H1 (cell line): ENCODE data around the gene PCED1B. TPM values are rescaled to one million over a fixed set of nuclear protein-coding genes. Genes with fewer than 3 reads are reported as not detected.

Source experiments
- HDAC6 ChIP-seq: IDR thresholded peaks from one replicate; pipeline ENCODE4 v1.7.1; 2012; ENCODE audit warnings: low read depth, mild to moderate bottlenecking, inconsistent platforms, low read length, moderate library complexity
- JUN ChIP-seq: IDR thresholded peaks from 2 replicates; pipeline ENCODE4 v1.6.1; 2011; ENCODE audit warnings: low read depth, mild to moderate bottlenecking, improper control_type of control experiment, low read length
- NANOG ChIP-seq: IDR thresholded peaks from 2 replicates; pipeline ENCODE4 v1.6.1; 2011; ENCODE audit warnings: low read length, low read depth, mild to moderate bottlenecking, inconsistent platforms; ENCODE audit not compliant: insufficient read depth, poor library complexity, severe bottlenecking
- POLR2AphosphoS5 ChIP-seq: IDR thresholded peaks from 2 replicates; pipeline ENCODE4 v1.6.1; 2011; ENCODE audit warnings: low read depth, low read length
- POU5F1 ChIP-seq: IDR thresholded peaks from 2 replicates; pipeline ENCODE4 v1.6.1; 2011; ENCODE audit warnings: low read depth, mild to moderate bottlenecking, low read length, moderate library complexity
- RAD21 ChIP-seq, 2 experiments: IDR thresholded peaks in 1 of 2; conservative IDR thresholded peaks in 1 of 2; 2 replicates each; pipeline ENCODE4 v1.6.1; 2011; ENCODE audit warnings: low read depth in 2 of 2, low read length in 2 of 2, improper control_type of control experiment in 1 of 2, inconsistent platforms in 1 of 2, mild to moderate bottlenecking in 1 of 2, moderate library complexity in 1 of 2
- RFX5 ChIP-seq: IDR thresholded peaks from 2 replicates; pipeline ENCODE4 v1.6.1; 2011; ENCODE audit warnings: low read depth, low read length, improper control_type of control experiment, borderline replicate concordance
- RXRA ChIP-seq: IDR thresholded peaks from 2 replicates; pipeline ENCODE4 v1.6.1; 2011; ENCODE audit warnings: low read depth, mild to moderate bottlenecking, low read length, moderate library complexity; ENCODE audit not compliant: insufficient read depth
- polyA plus RNA-seq, 7 experiments: library from polyadenylated mRNA; depleted of rRNA in 3 of 7; stranded (reverse) in 5 of 7; unstranded in 2 of 7; fragments of >200 nt in 5 of 7; fragments of 200-250 nt in 2 of 7; gene quantifications; 1 replicate in 5 of 7; 2 replicates in 1 of 7; 4 replicates in 1 of 7; pipeline versions ENCODE4 v1.2.1 to v1.2.3, GENCODE V29; 2011 to 2013; ENCODE audit warnings: missing spikeins in 2 of 7, mixed read lengths in 2 of 7
- total RNA-seq: library from RNA; stranded (reverse); fragmentation: NEBNext Ultra II Directional; extraction: Animal tissue kit (Norgen Biotek cat#: 25700); gene quantifications from 2 replicates; pipeline ENCODE4 v1.2.1, GENCODE V29; 2021
- TF ChIP-seq, protein P1 (sequence below): fragments of 300-600 bp; sonication (generic); IDR thresholded peaks from 2 replicates; pipeline ENCODE4 v1.7.1; 2012; ENCODE audit warnings: low read length, moderate library complexity, mild to moderate bottlenecking, inconsistent platforms; ENCODE audit not compliant: insufficient replicate concordance

PCED1B gene
- total and polyA plus RNA-seq, 2 of the 8 experiments (the other 6 are each of a cell fraction or from before 2014, with no cell fraction given): 4.7 to 5.4 TPM

DNA sequence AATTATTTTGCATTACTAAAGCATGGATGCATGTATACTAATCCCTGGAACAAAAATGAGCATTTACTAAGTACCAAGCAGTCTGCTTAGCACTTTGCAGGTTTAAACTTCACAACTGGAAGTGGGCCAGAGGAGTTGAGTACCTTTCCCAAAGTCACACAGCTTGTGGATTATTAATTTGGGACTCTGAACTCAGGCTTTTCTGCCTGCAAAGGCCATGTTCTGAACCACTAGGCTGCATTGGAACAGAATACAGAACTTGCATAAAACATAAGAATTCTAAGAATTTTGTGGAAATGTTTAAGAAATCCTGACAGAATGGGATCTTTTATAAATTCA lies 133.2 kb downstream of the PCED1B start (continued):
- TF ChIP-seq, protein P1, sequence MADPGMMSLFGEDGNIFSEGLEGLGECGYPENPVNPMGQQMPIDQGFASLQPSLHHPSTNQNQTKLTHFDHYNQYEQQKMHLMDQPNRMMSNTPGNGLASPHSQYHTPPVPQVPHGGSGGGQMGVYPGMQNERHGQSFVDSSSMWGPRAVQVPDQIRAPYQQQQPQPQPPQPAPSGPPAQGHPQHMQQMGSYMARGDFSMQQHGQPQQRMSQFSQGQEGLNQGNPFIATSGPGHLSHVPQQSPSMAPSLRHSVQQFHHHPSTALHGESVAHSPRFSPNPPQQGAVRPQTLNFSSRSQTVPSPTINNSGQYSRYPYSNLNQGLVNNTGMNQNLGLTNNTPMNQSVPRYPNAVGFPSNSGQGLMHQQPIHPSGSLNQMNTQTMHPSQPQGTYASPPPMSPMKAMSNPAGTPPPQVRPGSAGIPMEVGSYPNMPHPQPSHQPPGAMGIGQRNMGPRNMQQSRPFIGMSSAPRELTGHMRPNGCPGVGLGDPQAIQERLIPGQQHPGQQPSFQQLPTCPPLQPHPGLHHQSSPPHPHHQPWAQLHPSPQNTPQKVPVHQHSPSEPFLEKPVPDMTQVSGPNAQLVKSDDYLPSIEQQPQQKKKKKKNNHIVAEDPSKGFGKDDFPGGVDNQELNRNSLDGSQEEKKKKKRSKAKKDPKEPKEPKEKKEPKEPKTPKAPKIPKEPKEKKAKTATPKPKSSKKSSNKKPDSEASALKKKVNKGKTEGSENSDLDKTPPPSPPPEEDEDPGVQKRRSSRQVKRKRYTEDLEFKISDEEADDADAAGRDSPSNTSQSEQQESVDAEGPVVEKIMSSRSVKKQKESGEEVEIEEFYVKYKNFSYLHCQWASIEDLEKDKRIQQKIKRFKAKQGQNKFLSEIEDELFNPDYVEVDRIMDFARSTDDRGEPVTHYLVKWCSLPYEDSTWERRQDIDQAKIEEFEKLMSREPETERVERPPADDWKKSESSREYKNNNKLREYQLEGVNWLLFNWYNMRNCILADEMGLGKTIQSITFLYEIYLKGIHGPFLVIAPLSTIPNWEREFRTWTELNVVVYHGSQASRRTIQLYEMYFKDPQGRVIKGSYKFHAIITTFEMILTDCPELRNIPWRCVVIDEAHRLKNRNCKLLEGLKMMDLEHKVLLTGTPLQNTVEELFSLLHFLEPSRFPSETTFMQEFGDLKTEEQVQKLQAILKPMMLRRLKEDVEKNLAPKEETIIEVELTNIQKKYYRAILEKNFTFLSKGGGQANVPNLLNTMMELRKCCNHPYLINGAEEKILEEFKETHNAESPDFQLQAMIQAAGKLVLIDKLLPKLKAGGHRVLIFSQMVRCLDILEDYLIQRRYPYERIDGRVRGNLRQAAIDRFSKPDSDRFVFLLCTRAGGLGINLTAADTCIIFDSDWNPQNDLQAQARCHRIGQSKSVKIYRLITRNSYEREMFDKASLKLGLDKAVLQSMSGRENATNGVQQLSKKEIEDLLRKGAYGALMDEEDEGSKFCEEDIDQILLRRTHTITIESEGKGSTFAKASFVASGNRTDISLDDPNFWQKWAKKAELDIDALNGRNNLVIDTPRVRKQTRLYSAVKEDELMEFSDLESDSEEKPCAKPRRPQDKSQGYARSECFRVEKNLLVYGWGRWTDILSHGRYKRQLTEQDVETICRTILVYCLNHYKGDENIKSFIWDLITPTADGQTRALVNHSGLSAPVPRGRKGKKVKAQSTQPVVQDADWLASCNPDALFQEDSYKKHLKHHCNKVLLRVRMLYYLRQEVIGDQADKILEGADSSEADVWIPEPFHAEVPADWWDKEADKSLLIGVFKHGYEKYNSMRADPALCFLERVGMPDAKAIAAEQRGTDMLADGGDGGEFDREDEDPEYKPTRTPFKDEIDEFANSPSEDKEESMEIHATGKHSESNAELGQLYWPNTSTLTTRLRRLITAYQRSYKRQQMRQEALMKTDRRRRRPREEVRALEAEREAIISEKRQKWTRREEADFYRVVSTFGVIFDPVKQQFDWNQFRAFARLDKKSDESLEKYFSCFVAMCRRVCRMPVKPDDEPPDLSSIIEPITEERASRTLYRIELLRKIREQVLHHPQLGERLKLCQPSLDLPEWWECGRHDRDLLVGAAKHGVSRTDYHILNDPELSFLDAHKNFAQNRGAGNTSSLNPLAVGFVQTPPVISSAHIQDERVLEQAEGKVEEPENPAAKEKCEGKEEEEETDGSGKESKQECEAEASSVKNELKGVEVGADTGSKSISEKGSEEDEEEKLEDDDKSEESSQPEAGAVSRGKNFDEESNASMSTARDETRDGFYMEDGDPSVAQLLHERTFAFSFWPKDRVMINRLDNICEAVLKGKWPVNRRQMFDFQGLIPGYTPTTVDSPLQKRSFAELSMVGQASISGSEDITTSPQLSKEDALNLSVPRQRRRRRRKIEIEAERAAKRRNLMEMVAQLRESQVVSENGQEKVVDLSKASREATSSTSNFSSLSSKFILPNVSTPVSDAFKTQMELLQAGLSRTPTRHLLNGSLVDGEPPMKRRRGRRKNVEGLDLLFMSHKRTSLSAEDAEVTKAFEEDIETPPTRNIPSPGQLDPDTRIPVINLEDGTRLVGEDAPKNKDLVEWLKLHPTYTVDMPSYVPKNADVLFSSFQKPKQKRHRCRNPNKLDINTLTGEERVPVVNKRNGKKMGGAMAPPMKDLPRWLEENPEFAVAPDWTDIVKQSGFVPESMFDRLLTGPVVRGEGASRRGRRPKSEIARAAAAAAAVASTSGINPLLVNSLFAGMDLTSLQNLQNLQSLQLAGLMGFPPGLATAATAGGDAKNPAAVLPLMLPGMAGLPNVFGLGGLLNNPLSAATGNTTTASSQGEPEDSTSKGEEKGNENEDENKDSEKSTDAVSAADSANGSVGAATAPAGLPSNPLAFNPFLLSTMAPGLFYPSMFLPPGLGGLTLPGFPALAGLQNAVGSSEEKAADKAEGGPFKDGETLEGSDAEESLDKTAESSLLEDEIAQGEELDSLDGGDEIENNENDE: no peak
- TF ChIP-seq POLR2AphosphoS5 (no peak), RXRA (no peak), RFX5 (no peak), RAD21 (IDR thresholded peaks at IDR 0.05 in 1 of 2, conservative IDR thresholded peaks at IDR 0.05 in 1 of 2; ENCODE audit: low read depth in 2 of 2, low read length in 2 of 2) (no peak), JUN (no peak), HDAC6 (no peak), NANOG (no peak), POU5F1 (no peak)
